ENCODE data around the gene VOPP1. TPM values are rescaled to one million over a fixed set of nuclear protein-coding genes. Genes with fewer than 3 reads are reported as not detected.

The VOPP1 gene
- total and polyA plus RNA-seq, 2 experiments from 2014 or later: 27.5 to 86.5 TPM

- no peaks in the 10 kb centered on the region for H3K9me3 ChIP-seq (ENCODE audit: low read depth)
- DNase-seq: peak; percentile 58
- H3K79me2 ChIP-seq (ENCODE audit: insufficient read depth): peaks cover 38% of the 10 kb centered on the region
- H3K4me3 ChIP-seq: no peak overlapping the region
- peak overlapping the region; percentile 23 for H3K27ac ChIP-seq
- no peaks in the 10 kb centered on the region for H3K27me3 ChIP-seq (replicated peaks; ENCODE audit: insufficient read depth)
- peaks cover 15% of the 10 kb centered on the region; the same call in 1 of the 2 replicates for H3F3A ChIP-seq (ENCODE audit: insufficient read depth)
- no peak overlapping the region for H3K4me2 ChIP-seq (ENCODE audit: unreplicated experiment)
- peaks cover 30% of the 10 kb centered on the region for H3K4me1 ChIP-seq (ENCODE audit: insufficient read depth)
- in situ Hi-C loops (cut with MboI): no loop called here
- H3K36me3 ChIP-seq (ENCODE audit: low read depth): no peaks in the 10 kb centered on the region
- no peaks in the 10 kb centered on the region for H3K9me2 ChIP-seq (ENCODE audit: insufficient read depth)
- no peaks in the 10 kb centered on the region for H4K20me1 ChIP-seq (ENCODE audit: insufficient read depth)
- TF ChIP-seq EZH2phosphoT487 (IDR thresholded peaks at IDR 0.05; ENCODE audit: insufficient read depth, low read depth) (no peak), EZH2 (IDR thresholded peaks at IDR 0.05; ENCODE audit: insufficient read depth, poor library complexity, severe bottlenecking) (no peak)
- H2AFZ ChIP-seq: no peak overlapping the region
- H3K9ac ChIP-seq: no peak overlapping the region
- WGBS, 2 experiments (ENCODE audit: low coverage in 1 of 2, low lambda C conversion rate in 2 of 2, missing lambda C conversion rate in 2 of 2): 55 to 58% methylated on average over 1 of the region's 1 CpG
These were observed 63.0 kb downstream of the VOPP1 start for GRCh38 chr7:55509322-55509721.

- in situ Hi-C loops (cut with MboI): no loop called here
- no peak overlapping the region for H3K9ac ChIP-seq
- TF ChIP-seq EZH2 (IDR thresholded peaks at IDR 0.05; ENCODE audit: insufficient read depth, poor library complexity, severe bottlenecking) (no peak), EZH2phosphoT487 (IDR thresholded peaks at IDR 0.05; ENCODE audit: insufficient read depth, low read depth) (no peak)
- no peaks in the 10 kb centered on the region for H3K9me2 ChIP-seq (ENCODE audit: insufficient read depth)
- H3K4me3 ChIP-seq: no peak overlapping the region
- no peaks in the 10 kb centered on the region for H4K20me1 ChIP-seq (ENCODE audit: insufficient read depth)
- H3K4me1 ChIP-seq (ENCODE audit: insufficient read depth): peaks cover 32% of the 10 kb centered on the region
- no peak for DNase-seq
- H3K9me3 ChIP-seq (ENCODE audit: low read depth): no peaks in the 10 kb centered on the region
- peak overlapping the region; percentile 23 for H3K27ac ChIP-seq
- H2AFZ ChIP-seq: no peak overlapping the region
- peaks cover 15% of the 10 kb centered on the region; the same call in 1 of the 2 replicates for H3F3A ChIP-seq (ENCODE audit: insufficient read depth)
- no peaks in the 10 kb centered on the region for H3K27me3 ChIP-seq (replicated peaks; ENCODE audit: insufficient read depth)
- peaks cover 42% of the 10 kb centered on the region for H3K79me2 ChIP-seq (ENCODE audit: insufficient read depth)
- WGBS, 2 experiments (ENCODE audit: low coverage in 1 of 2, low lambda C conversion rate in 2 of 2, missing lambda C conversion rate in 2 of 2): 95 to 96% methylated on average over 5 of the region's 5 CpGs
- no peaks in the 10 kb centered on the region for H3K36me3 ChIP-seq (ENCODE audit: low read depth)
- H3K4me2 ChIP-seq (ENCODE audit: unreplicated experiment): no peak overlapping the region
These were observed 63.9 kb downstream of the VOPP1 start for GRCh38 chr7:55508221-55509011.

- peaks cover 15% of the 10 kb centered on the region; the same call in 1 of the 2 replicates for H3F3A ChIP-seq (ENCODE audit: insufficient read depth)
- H3K36me3 ChIP-seq (ENCODE audit: low read depth): no peaks in the 10 kb centered on the region
- 93 to 94% methylated on average over 5 of the region's 5 CpGs for WGBS, 2 experiments (ENCODE audit: low coverage in 1 of 2, low lambda C conversion rate in 2 of 2, missing lambda C conversion rate in 2 of 2)
- no peak overlapping the region for H3K4me3 ChIP-seq
- H4K20me1 ChIP-seq (ENCODE audit: insufficient read depth): no peaks in the 10 kb centered on the region
- H3K79me2 ChIP-seq (ENCODE audit: insufficient read depth): peaks cover 47% of the 10 kb centered on the region
- H3K9me2 ChIP-seq (ENCODE audit: insufficient read depth): no peaks in the 10 kb centered on the region
- H3K4me1 ChIP-seq (ENCODE audit: insufficient read depth): peaks cover 32% of the 10 kb centered on the region
- H3K27ac ChIP-seq: no peak overlapping the region
- DNase-seq: no peak
- H2AFZ ChIP-seq: no peak overlapping the region
- no peak overlapping the region for H3K4me2 ChIP-seq (ENCODE audit: unreplicated experiment)
- no peaks in the 10 kb centered on the region for H3K9me3 ChIP-seq (ENCODE audit: low read depth)
- no peak overlapping the region for H3K9ac ChIP-seq
- no peak for TF ChIP-seq EZH2phosphoT487 (IDR thresholded peaks at IDR 0.05; ENCODE audit: insufficient read depth, low read depth)
- no peak for TF ChIP-seq EZH2 (IDR thresholded peaks at IDR 0.05; ENCODE audit: insufficient read depth, poor library complexity, severe bottlenecking)
- H3K27me3 ChIP-seq (replicated peaks; ENCODE audit: insufficient read depth): no peaks in the 10 kb centered on the region
- in situ Hi-C loops (cut with MboI): no loop called here
These were observed 64.6 kb downstream of the VOPP1 start for GRCh38 chr7:55507743-55508142.

GRCh38 chr7:55504967-55505658 lies 67.2 kb downstream of the VOPP1 start:
- Histone ChIP-seq H3K9ac (no peak overlapping the region), H3K4me1 (ENCODE audit: insufficient read depth) (peaks cover 32% of the 10 kb centered on the region), H3K9me2 (ENCODE audit: insufficient read depth) (no peaks in the 10 kb centered on the region), H2AFZ (no peak overlapping the region), H3K4me3 (no peak overlapping the region), H3K27ac (no peak overlapping the region; the same call in 1 of the 2 replicates), H3K36me3 (ENCODE audit: low read depth) (no peaks in the 10 kb centered on the region), H3K4me2 (ENCODE audit: unreplicated experiment) (no peak overlapping the region), H3K9me3 (ENCODE audit: low read depth) (no peaks in the 10 kb centered on the region), H3K27me3 (replicated peaks; ENCODE audit: insufficient read depth) (no peaks in the 10 kb centered on the region), H4K20me1 (ENCODE audit: insufficient read depth) (no peaks in the 10 kb centered on the region), H3F3A (ENCODE audit: insufficient read depth) (peaks cover 15% of the 10 kb centered on the region; the same call in 1 of the 2 replicates), H3K79me2 (ENCODE audit: insufficient read depth) (peaks cover 64% of the 10 kb centered on the region)
- TF ChIP-seq EZH2 (IDR thresholded peaks at IDR 0.05; ENCODE audit: insufficient read depth, poor library complexity, severe bottlenecking): no peak
- TF ChIP-seq EZH2phosphoT487 (IDR thresholded peaks at IDR 0.05; ENCODE audit: insufficient read depth, low read depth): no peak
- in situ Hi-C loops (cut with MboI): no loop called here
- 78 to 87% methylated on average over 10 of the region's 10 CpGs for WGBS, 2 experiments (ENCODE audit: low coverage in 1 of 2, low lambda C conversion rate in 2 of 2, missing lambda C conversion rate in 2 of 2)
- DNase-seq: no peak

Measured in GM23248 (cell line).